ENCODE results near the gene CCR6.

CCR6 gene

DNA sequence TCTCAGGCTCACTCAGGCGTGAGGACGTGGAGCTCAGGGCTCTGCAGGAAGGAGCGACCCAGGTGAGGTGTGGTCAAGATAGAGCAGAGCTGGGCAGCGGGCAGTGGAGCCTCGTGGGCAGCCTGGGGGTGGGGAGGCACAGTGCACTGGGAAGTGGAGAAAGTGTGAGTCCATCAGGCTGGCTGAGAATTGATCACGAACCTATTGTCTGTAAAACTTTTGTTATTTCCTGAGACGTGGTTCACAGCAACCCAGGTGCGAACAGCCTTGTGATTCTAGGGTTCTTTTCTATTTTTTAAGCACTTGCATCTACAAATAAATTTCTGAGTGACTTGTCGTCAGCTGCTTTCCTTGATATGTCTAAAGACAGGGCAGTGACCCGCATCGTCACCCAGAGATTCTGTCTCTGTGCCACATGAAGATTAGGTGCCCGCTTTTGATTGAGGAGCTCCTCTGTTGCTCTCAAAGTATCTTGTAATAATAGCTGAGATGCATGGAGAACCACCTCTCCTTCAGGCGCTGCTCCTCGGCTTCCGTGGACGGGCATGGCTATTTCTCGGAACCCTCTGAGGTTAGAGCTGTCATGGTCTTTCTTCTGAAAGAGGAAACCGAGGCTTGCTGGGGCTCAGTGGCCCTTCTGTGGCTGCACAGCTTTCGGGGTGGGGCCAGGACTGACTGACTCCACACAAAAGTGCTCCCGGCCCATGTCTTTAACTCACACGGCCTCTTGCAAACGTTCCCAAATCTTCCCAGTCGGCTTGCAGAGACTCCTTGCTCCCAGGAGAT, 662 bp upstream of the CCR6 start:
- DNase-seq = no peak

DNA sequence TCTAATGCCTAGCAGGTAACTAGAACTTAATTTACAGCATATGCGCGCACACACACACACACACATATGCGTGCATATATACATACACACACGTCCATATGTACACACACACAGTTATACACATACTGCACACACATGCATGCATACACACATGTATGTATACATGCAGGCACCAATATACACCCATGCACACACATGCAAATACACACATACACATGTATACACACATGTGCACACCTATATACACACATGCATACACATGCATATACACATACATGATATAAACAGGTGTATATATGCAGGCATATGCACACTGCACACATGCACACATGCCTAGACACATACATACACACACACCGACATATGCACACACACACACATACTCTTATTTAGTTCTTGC, 1.9 kb downstream of the CCR6 start:
- DNase-seq = no peak

DNA sequence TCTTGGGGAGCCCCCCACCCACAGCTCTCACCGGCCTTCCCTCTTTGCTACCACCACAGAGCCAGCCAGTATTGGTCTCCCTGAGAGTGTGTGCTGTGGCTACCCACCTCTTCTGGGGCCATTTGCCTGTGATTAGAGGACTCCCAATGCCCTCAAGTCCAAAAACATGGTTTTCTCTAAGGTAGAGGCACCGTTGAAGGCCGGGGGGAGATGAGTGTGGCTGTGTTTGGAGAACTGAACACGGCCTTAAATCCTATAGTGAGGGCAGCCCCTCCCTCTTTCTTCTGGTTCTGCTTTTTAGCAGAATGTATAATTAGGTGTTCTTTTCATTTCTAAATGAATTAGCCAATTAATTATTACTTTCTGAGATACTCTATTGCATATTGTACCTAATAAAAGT, 2.5 kb downstream of the CCR6 start:
- no peak for DNase-seq

DNA sequence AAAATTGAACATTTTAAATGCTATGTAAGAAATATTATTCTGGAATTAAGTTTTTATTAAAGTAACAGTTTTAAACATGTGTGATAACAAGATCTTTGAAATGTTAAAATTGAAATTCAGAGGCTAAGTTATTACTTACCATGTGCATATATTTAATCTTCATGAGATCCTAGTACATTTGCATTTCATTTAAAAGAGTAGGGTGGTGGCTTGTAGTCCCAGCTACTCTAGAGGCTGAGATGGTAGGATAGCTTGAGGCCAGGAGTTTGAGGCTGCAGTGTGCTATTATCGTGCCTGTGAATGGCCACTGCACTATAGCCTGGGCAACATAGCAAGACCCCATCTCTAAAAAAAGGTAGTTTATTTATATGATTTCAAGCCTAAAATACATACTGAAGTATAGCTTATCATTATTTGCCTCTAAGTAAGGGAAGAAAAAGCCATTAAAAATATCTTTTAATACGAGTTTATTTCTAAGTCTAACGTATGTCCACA, 3.0 kb downstream of the CCR6 start:
- DNase-seq = no peak

DNA sequence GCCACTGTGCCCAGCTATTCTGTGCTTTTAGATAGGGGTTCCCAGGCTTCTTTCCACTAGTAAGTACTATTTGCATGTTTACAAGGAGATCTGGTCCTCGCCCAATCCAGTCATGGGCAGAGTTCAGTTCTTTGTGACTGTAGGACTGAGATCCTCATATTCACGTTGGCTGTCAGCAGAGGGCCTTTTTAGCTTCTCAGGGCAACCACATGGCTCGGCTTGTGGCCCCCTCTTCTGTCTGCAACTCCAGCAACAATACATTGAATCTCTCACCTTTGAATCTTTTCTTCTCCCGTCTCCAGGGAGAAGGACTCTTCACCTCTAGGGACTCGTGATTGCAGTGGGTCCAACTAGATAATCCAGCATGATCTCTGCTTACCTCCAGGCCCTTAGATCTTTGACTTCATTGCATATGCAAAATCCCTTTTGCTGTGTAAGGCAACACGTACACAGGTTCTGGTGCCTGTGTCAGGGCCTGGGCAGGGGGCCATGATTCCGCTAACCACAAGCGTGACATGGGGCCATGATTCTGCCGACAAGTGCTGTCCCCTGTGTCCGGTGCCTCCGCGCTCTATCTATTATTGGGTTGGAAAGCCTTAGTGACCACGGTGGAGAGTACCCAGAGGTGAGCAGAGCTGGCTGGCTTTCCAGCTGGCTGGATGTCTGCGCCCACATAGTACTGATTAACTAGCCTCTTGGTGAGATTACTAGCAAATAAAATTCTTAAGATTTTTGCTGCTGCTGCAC, 5.1 kb downstream of the CCR6 start:
- no peak for DNase-seq

DNA sequence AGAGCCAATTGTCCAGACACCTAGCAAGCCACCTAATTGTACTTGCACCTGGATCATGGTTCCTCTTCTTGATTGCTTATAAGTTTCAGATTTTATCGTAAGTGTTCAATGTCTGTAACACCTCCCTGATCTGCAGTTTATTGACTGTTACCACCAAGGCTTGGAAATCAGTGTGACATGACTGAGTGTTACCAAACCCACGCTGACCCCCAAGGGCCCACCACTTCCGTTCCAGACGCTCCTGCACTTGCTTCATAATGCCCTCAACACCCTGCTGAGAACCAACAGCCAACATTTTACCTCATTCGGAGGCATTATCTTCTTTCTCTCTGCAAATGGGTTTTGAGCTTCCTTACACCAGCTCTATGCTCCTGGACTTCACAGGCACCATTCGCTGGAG, 6.3 kb downstream of the CCR6 start:
- no peak for DNase-seq

DNA sequence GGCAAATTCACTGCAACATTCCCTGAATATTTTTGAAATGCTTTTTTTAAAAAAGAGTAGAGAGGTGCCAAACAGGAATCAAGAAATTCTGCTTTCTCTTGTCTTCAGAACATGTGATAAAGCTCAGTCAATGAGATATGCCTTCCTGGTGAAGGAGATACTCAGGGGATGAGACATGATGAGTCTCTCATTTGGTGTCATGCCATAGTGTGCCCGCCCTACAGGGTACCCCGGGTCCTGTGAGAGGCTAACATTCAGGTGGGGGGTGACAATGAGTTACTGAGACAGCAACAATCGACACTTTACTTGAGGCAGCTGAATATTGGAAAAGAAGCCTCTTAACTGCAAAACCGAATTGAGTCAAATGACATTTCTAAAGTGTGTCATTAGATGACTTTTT, 6.7 kb downstream of the CCR6 start:
- no peak for DNase-seq

DNA sequence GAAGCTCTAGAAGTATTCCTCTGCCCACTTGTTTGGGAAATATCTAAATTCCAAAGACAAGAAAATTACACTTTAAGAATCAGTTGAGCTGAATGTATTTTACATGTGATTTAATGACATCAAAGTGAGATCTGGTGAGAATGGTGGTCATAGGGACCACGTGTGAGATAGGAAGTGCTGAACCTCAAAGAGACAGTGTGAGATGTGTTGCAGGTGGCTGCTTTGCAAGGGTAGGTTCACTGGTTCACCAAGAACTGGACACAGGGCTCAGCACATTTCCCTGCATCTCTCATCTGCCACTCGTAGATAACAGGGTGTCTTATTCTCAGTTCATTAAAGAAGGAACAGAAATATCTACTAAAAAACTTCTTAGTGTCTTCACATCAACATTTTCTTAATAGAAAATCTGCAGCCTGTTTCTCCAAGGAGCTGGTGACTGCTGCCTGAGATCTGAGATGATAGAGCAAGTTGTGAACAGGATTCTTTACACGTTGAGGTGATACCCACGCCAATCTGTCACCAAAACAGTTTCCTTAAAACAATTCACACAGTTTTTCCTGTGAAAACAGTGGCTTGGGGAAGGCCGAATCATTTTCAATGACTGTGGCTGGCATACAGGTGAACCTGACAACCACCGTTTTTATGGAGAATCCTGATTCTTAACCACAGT, 7.2 kb downstream of the CCR6 start:
- no peak for DNase-seq

DNA sequence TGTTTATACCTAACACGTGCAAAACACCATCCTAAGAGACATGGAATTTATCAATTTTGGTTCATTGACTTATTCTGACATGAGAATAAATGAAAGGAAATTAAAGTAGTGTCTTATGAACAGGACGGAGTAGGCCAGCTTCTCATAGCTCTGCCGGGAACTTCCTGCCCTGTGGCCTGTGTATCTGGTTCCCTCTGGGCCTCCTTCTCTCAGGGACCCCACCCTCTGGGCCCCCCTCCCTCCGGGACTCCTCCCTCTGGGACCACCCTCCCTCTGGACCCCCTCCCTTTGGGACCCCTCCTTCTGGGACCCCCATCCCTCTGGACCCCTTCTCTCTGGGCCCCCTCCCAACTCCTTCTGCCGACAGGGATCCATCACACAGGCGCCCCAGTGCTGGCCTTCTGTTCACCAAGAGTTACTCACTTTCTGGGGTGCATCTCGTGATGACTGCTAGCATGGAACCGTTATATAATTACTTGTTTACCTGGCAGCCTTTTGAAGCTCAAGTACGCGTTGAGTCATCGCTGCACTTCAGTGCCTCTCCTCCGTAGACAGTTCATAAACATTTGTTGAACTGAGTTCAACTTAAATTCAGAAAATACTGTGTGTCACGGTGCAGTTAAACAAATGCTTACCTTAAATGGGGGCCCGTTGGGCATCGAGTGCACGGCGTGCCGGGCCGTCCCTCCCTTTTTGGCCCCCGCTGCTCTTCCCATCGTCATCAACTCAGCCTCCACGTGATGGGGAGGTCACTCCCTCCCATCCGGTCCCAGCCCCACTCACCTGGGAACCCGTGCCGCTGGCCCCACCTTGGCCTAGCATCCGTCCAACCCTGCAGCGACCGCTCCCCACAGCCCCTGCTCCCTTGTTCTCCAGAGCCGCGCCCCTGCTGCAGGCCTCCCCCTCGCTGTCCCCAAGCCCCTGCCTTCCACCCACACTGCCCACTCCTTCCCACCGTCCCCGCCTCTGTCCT, 8.1 kb downstream of the CCR6 start:
- no peak for DNase-seq

DNA sequence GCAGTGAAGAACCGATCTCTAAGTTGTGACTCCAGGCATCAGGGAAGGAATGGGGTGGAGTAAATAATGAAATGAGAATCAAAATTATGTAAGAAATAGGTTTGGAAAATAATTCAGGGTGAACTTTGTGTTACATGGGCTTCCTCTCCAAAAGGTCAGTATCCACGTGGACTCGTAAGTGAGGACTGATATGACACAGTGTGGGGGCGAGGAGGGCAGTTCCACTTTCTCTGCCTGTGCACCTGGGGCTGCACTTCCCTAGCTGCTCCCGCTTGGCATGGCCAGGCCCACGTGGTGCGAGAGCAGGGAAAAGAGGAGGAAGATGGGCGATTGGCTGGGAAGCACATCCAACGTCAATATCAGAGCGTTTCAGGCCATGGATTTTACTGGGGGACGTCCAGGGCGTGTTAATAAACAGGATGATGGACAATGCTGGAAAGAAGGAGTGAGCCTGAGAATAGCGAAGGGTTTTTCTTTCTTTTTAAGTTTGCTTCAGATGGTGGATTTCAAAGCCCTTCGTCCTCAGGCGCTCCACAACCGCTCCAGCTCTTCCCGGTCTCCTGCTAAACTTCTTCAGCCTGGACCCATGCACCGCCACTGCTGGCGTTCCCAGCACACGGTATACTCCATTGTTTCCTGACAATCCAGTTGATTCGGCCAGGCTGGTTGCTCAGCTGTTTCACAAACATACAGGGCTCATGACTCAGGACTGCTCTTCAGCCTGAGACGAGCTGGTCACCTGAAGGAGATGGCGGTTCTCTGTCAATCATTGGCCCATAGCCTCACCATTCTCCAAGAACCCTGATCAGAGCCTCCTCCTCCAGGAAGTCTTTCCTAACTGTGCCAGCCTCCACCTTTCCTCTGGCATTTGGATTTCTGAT, 11.8 kb downstream of the CCR6 start:
- DNase-seq = no peak

DNA sequence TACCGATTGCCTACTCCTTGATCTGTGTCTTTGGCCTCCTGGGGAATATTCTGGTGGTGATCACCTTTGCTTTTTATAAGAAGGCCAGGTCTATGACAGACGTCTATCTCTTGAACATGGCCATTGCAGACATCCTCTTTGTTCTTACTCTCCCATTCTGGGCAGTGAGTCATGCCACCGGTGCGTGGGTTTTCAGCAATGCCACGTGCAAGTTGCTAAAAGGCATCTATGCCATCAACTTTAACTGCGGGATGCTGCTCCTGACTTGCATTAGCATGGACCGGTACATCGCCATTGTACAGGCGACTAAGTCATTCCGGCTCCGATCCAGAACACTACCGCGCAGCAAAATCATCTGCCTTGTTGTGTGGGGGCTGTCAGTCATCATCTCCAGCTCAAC, 13.5 kb downstream of the CCR6 start:
- no peak for DNase-seq

DNA sequence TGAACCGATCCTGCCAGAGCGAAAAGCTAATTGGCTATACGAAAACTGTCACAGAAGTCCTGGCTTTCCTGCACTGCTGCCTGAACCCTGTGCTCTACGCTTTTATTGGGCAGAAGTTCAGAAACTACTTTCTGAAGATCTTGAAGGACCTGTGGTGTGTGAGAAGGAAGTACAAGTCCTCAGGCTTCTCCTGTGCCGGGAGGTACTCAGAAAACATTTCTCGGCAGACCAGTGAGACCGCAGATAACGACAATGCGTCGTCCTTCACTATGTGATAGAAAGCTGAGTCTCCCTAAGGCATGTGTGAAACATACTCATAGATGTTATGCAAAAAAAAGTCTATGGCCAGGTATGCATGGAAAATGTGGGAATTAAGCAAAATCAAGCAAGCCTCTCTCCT, 14.2 kb downstream of the CCR6 start:
- no peak for DNase-seq

DNA sequence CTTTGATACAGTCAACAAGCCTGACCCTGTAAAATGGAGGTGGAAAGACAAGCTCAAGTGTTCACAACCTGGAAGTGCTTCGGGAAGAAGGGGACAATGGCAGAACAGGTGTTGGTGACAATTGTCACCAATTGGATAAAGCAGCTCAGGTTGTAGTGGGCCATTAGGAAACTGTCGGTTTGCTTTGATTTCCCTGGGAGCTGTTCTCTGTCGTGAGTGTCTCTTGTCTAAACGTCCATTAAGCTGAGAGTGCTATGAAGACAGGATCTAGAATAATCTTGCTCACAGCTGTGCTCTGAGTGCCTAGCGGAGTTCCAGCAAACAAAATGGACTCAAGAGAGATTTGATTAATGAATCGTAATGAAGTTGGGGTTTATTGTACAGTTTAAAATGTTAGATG, 15.0 kb downstream of the CCR6 start:
- DNase-seq = no peak

DNA sequence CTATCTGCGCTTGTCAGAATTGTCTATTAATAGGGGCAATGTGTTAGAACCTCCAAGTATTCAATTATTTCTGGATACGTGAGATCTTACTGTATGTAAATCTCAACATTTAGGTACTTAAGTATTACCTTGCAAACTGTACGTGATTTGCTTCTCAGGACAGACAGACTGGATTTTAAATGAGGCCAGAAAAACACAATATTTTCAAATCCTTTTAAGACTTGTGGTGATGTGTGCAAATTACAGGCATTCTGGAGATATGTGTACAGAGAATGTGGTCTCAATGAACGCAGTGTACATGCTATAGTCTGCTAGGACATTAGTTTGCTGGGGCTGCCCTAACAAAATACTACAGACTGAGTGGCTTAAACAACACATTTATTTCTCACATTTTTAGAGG, 16.9 kb downstream of the CCR6 start:
- DNase-seq = no peak

DNA sequence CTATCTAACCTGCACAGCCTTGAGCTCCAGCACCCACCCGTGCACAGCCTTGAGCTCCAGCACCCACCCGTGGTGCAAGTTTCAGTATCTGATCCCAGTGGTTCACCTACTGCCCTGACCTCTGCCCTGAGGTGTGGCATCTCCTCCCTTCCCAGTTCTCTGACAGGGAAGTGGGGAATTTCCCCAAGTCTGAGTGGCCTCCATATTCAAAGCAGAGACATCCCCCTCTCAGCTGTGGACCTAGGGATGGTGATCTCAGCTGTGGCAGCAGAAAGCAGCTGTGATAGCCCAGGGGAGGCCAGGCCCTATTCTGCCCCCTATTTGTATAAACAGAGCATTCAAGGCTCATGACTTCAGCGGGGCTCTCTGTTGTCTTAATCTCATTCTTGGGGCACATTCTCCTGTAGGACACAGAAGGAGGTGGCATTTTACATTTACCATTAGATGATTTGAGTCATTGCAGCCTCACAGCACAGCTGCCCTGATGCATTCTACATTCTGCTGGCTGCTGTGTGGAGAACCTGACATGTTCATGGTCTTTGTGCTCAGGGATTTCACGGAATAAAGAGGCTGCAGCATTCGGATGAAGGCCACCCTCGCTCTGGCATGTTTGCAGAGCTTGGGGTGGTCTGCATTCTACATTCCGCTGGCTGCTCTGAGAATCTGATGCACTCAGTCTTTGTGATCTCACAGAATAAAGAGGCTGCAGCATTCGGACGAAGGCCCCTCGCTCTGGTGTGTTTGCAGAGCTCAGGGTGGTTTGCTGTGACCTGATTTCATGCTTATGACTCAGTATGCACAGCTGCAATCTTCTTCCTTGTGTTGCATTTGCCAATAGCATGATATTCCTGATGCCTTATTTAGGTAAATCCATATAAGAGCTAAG, 17.9 kb downstream of the CCR6 start:
- DNase-seq = no peak

DNA sequence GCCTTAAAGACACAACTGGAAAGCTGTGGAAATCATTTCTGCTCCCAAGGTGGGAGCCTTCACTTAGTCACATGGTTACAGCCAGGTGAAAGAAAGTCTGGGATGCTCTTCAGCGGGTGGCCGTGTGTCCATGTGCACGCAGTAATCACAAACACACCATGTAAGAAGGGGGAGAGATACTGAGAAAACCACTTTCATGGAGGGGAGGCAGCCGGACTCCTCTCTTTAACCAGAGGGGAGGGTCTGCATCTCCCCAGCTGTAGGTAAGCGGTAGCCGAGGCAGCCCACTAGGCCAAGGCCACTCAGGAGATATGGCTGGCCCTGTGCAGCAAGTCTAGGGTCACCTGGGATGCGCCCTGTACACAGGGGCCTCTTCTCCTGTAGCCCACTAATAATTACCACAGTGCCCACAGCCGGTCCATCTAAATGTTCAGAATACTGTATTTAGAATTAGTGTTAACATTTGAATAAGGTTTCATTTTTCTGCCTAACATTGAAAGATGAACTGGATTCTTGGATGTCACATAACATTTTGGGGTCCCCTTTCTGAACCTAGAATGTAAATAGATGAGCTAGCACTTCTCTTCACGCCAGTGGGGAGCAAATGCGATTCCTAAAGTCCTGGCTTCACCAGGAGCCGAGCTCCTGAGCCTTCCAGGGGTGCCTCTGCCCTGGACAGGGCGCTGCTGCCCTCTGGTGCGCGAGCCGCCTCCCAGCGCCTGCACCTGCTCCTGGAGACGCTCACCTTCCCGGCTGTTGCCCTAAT, 19.0 kb downstream of the CCR6 start:
- no peak for DNase-seq

DNA sequence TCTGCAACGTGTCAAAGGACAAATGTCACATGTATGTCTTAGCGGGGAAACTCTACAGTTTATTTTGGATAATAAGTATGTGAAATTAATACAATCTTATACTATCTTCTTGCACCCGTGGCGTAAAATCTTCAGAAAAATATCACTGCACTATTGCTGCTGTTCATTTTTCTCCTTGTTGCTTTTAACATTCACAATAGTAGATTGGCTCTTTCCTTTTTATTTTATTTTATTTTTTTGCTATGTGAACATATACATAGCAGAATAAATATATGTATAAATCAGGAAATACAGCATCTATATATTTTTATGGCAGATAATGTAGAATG, 19.5 kb downstream of the CCR6 start:
- no peak for DNase-seq

DNA sequence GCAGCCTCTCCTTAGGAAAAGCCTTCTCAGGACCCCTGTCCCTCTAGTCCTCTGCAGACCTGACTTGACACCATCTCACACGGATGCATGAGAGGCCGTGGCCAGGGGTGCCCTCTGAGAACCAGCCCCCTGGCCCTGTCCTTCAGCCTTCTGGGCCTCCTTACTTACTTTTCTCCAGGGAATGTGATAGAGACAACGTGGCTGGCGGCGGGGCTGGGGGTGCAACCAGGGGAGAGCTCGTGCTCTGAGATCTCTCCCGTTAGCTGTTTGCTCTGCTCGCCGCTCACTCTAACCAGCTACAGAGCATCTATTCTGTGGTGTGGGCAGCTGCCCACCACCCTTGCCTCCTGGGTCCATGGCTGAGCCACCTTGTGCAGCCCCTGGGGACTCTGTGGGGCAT, 20.1 kb downstream of the CCR6 start:
- no peak for DNase-seq

DNA sequence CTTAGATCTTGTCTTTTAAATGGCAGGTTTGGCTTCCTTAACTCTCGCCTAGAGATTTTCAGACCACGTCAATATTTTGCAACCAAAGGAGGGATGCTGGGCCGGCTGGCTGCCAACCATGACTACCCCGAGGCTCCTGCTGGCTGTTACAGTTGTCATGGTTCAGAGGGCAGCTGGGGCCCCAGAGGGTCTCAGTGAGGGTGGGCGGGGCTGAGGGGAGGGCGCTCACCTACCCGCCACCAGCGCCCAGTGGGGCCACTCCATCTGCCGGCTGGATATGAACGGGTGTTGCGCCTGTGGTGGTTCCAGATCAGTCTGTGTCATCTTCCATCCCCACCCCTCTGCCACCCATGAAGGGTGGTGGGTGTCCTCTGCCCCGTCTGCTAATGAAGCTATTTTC, 22.6 kb downstream of the CCR6 start:
- no peak for DNase-seq

DNA sequence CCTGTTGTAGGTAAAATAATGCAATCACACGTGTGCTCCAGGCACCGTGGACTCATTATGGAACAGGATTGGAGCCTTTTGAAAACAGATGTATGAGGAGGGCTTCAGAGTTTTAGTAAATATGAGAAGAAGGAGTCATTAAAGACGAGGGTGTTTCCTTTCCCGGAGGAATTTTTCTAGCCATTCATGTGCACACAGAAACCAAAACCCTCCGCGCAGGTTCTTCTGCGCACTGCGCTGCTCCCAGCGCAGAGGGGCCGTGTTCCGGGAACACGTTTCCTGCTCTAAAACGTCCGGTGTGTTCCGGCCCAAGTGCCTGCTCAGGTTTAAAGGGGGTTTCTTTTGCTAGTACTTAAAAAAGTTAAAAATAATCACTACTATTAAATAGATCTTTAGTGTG, 23.2 kb downstream of the CCR6 start:
- DNase-seq = no peak

Measured in NCI-H2081 treated with DMSO at 0.1 percent for 48 hours (cell line).